Measurements from ENCODE around the gene HSPA1A.

Gene HSPA1A

GRCh38 chr6:31782126-31782855, 33.1 kb upstream of the HSPA1A start:
- Histone ChIP-seq H2AK5ac (ENCODE audit: low read depth, low read length) (no peak overlapping the region), H2BK120ac (ENCODE audit: low read depth, low read length) (no peak overlapping the region), H2BK5ac (ENCODE audit: low read length) (no peak overlapping the region), H3K9ac (ENCODE audit: low read depth, low read length, poor library complexity) (peak overlapping the region; percentile 70), H4K8ac (ENCODE audit: low read depth, low read length) (no peak overlapping the region), H3K79me1 (ENCODE audit: low read depth, low read length) (peaks cover 2% of the 10 kb centered on the region), H3K4me1 (ENCODE audit: control insufficient read depth in 2 of 2, insufficient read depth in 1 of 2, low read depth in 1 of 2, low read length in 2 of 2) (no peaks in the 10 kb centered on the region), H3K4me3 (ENCODE audit: low read length in 2 of 2) (no peak overlapping the region), H3K27me3 (ENCODE audit: control insufficient read depth in 3 of 3, insufficient read depth in 3 of 3, low read depth in 1 of 3, low read length in 3 of 3) (no peaks in the 10 kb centered on the region), H3K18ac (ENCODE audit: low read length) (no peak overlapping the region), H2AFZ (ENCODE audit: low read length) (no peak overlapping the region), H3K14ac (ENCODE audit: low read length) (no peak overlapping the region), H3K27ac (replicated peaks; ENCODE audit: low read length) (no peak overlapping the region), H3K4ac (ENCODE audit: low read length) (no peak overlapping the region), H3K9me3 (replicated peaks in 1 of 2; ENCODE audit: control insufficient read depth in 2 of 2, insufficient read depth in 1 of 2, low read depth in 1 of 2, low read length in 2 of 2) (no peaks in the 10 kb centered on the region), H2BK12ac (ENCODE audit: low read length) (no peak overlapping the region), H3K23ac (ENCODE audit: low read depth, low read length, poor library complexity) (peak overlapping the region; percentile 58), H3K4me2 (ENCODE audit: insufficient read depth, low read length, poor library complexity, severe bottlenecking) (no peak overlapping the region), H3K36me3 (replicated peaks in 1 of 2; ENCODE audit: control insufficient read depth in 2 of 2, insufficient read depth in 2 of 2, low read length in 2 of 2) (peaks cover 62 to 98% of the 10 kb centered on the region in 2 donors), H4K91ac (ENCODE audit: low read depth, low read length, poor library complexity) (no peak overlapping the region), H2BK15ac (ENCODE audit: low read length) (no peak overlapping the region)
- DNase-seq (ENCODE audit: low spot score): no peak
- WGBS, 2 donors (ENCODE audit: extremely low coverage in 2 of 2, insufficient read length in 2 of 2, insufficient replicate concordance in 1 of 2): no CpG with 5 or more reads among the region's 32 CpGs

- Histone ChIP-seq H4K8ac (ENCODE audit: low read depth, low read length) (no peak overlapping the region), H3K27me3 (ENCODE audit: control insufficient read depth in 3 of 3, insufficient read depth in 3 of 3, low read depth in 1 of 3, low read length in 3 of 3) (no peaks in the 10 kb centered on the region), H3K18ac (ENCODE audit: low read length) (no peak overlapping the region), H3K23ac (ENCODE audit: low read depth, low read length, poor library complexity) (peak overlapping the region; percentile 25), H2BK12ac (ENCODE audit: low read length) (no peak overlapping the region), H3K4me1 (ENCODE audit: control insufficient read depth in 2 of 2, insufficient read depth in 1 of 2, low read depth in 1 of 2, low read length in 2 of 2) (no peaks in the 10 kb centered on the region), H3K9ac (ENCODE audit: low read depth, low read length, poor library complexity) (no peak overlapping the region), H4K91ac (ENCODE audit: low read depth, low read length, poor library complexity) (no peak overlapping the region), H3K4me2 (ENCODE audit: insufficient read depth, low read length, poor library complexity, severe bottlenecking) (no peak overlapping the region), H2AK5ac (ENCODE audit: low read depth, low read length) (no peak overlapping the region), H3K9me3 (replicated peaks in 1 of 2; ENCODE audit: control insufficient read depth in 2 of 2, insufficient read depth in 1 of 2, low read depth in 1 of 2, low read length in 2 of 2) (no peaks in the 10 kb centered on the region), H3K79me1 (ENCODE audit: low read depth, low read length) (peaks cover 2% of the 10 kb centered on the region), H3K27ac (replicated peaks; ENCODE audit: low read length) (no peak overlapping the region), H3K14ac (ENCODE audit: low read length) (no peak overlapping the region), H2BK15ac (ENCODE audit: low read length) (no peak overlapping the region), H2AFZ (ENCODE audit: low read length) (no peak overlapping the region), H3K36me3 (replicated peaks in 1 of 2; ENCODE audit: control insufficient read depth in 2 of 2, insufficient read depth in 2 of 2, low read length in 2 of 2) (peaks cover 51 to 90% of the 10 kb centered on the region in 2 donors), H3K4ac (ENCODE audit: low read length) (no peak overlapping the region), H3K4me3 (ENCODE audit: low read length in 2 of 2) (no peak overlapping the region), H2BK5ac (ENCODE audit: low read length) (no peak overlapping the region), H2BK120ac (ENCODE audit: low read depth, low read length) (no peak overlapping the region)
- no peak for DNase-seq (ENCODE audit: low spot score)
- no CpG with 5 or more reads among the region's 15 CpGs for WGBS, 2 donors (ENCODE audit: extremely low coverage in 2 of 2, insufficient read length in 2 of 2, insufficient replicate concordance in 1 of 2)
Measured at GRCh38 chr6:31784098-31784925, 31.0 kb upstream of the HSPA1A start.

DNA sequence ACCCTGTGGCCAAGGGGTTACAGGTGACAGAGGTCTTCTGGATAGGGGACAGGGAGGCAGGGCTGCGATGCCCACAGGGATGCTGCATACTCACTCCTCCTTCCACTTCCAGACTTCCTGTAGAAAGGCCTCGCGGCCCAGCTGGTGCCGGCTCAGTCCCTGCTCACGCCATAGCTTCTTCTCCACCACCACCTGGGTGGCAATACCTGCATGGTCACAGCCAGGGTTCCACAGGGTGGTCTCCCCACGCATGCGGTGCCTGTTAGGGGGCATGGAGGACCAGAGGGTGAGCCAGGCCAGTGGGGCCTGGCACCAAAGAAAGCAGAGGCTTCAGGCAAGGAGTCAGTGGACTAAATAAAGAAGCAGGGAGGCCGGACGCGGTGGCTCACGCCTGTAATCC, 29.9 kb upstream of the HSPA1A start:
- Histone ChIP-seq H2BK120ac (ENCODE audit: low read depth, low read length) (no peak overlapping the region), H3K18ac (ENCODE audit: low read length) (no peak overlapping the region), H2BK5ac (ENCODE audit: low read length) (no peak overlapping the region), H3K4me3 (ENCODE audit: low read length in 2 of 2) (peak overlapping the region in 1 of 2 donors; percentile 49), H3K4ac (ENCODE audit: low read length) (no peak overlapping the region), H3K9ac (ENCODE audit: low read depth, low read length, poor library complexity) (no peak overlapping the region), H3K23ac (ENCODE audit: low read depth, low read length, poor library complexity) (no peak overlapping the region), H2BK12ac (ENCODE audit: low read length) (no peak overlapping the region), H3K27me3 (ENCODE audit: control insufficient read depth in 3 of 3, insufficient read depth in 3 of 3, low read depth in 1 of 3, low read length in 3 of 3) (no peaks in the 10 kb centered on the region), H2BK15ac (ENCODE audit: low read length) (no peak overlapping the region), H4K8ac (ENCODE audit: low read depth, low read length) (no peak overlapping the region), H3K36me3 (replicated peaks in 1 of 2; ENCODE audit: control insufficient read depth in 2 of 2, insufficient read depth in 2 of 2, low read length in 2 of 2) (peaks cover 48 to 89% of the 10 kb centered on the region in 2 donors), H2AK5ac (ENCODE audit: low read depth, low read length) (no peak overlapping the region), H4K91ac (ENCODE audit: low read depth, low read length, poor library complexity) (no peak overlapping the region), H3K9me3 (replicated peaks in 1 of 2; ENCODE audit: control insufficient read depth in 2 of 2, insufficient read depth in 1 of 2, low read depth in 1 of 2, low read length in 2 of 2) (no peaks in the 10 kb centered on the region), H2AFZ (ENCODE audit: low read length) (no peak overlapping the region), H3K4me1 (ENCODE audit: control insufficient read depth in 2 of 2, insufficient read depth in 1 of 2, low read depth in 1 of 2, low read length in 2 of 2) (no peaks in the 10 kb centered on the region), H3K14ac (ENCODE audit: low read length) (no peak overlapping the region), H3K79me1 (ENCODE audit: low read depth, low read length) (peaks cover 2% of the 10 kb centered on the region), H3K4me2 (ENCODE audit: insufficient read depth, low read length, poor library complexity, severe bottlenecking) (no peak overlapping the region), H3K27ac (replicated peaks; ENCODE audit: low read length) (no peak overlapping the region)
- WGBS, 2 donors (ENCODE audit: extremely low coverage in 2 of 2, insufficient read length in 2 of 2, insufficient replicate concordance in 1 of 2): no CpG with 5 or more reads among the region's 11 CpGs
- no peak for DNase-seq (ENCODE audit: low spot score)

Data from neuronal stem cell (in vitro differentiated cells).